Keratinocyte (primary cell): ENCODE data around the gene MAP3K14. TPM values are rescaled to one million over a fixed set of nuclear protein-coding genes. Genes with fewer than 3 reads are reported as not detected.
A peak's percentile ranks its signal among the peaks of the same experiment; 100 is the strongest.

ENCODE experiments used
- DNase-seq: peaks from one replicate; pipeline ENCODE4 v3.0.0-alpha.2; 2011; ENCODE audit warnings: low read depth, missing footprints, low spot score
- FAIRE-seq: peaks from 2 replicates; lab custom pipeline; 2011; peaks lifted over from hg19 to GRCh38; lab: Jason Lieb, UNC
- H2AFZ ChIP-seq: 2 replicates; pipeline ENCODE4 v1.6.0; 2012; ENCODE audit warnings: low read length, control low read depth, inconsistent platforms; ENCODE audit not compliant: control insufficient read depth
- H3K27ac ChIP-seq: 2 replicates; pipeline ENCODE4 v1.5.1; 2011; ENCODE audit warnings: low read length; ENCODE audit not compliant: control insufficient read depth, insufficient read depth
- H3K27me3 ChIP-seq: 3 replicates; pipeline ENCODE4 v1.6.0; 2011; ENCODE audit warnings: low read length; ENCODE audit not compliant: control insufficient read depth, insufficient read depth; ENCODE audit errors: extremely low read depth
- H3K36me3 ChIP-seq, 2 experiments: 2 replicates in 1 of 2; 3 replicates in 1 of 2; pipeline ENCODE4 v1.5.1; 2011; ENCODE audit warnings: low read length in 2 of 2, mild to moderate bottlenecking in 1 of 2; ENCODE audit not compliant: control insufficient read depth in 2 of 2, insufficient read depth in 2 of 2; ENCODE audit errors: extremely low read depth in 1 of 2
- H3K4me1 ChIP-seq: 3 replicates; pipeline ENCODE4 v1.5.1; 2011; ENCODE audit warnings: low read length; ENCODE audit not compliant: control insufficient read depth, insufficient read depth; ENCODE audit errors: extremely low read depth
- H3K4me2 ChIP-seq: 3 replicates; pipeline ENCODE4 v1.6.0; 2011; ENCODE audit warnings: low read depth, low read length; ENCODE audit not compliant: control insufficient read depth, insufficient read depth; ENCODE audit errors: extremely low read depth
- H3K4me3 ChIP-seq, 3 experiments: fragments of 200-600 bp in 1 of 3; sonication (generic) in 1 of 3; 2 replicates in 2 of 3; 3 replicates in 1 of 3; pipeline ENCODE4 v1.5.1; 2011 to 2016; ENCODE audit warnings: low read length in 3 of 3, mild to moderate bottlenecking in 3 of 3, control low read depth in 2 of 3, inconsistent platforms in 1 of 3, low read depth in 1 of 3, mixed read lengths in 1 of 3, mixed run types in 1 of 3, moderate library complexity in 1 of 3; ENCODE audit not compliant: control insufficient read depth in 2 of 3, insufficient read depth in 2 of 3; ENCODE audit errors: extremely low read depth in 1 of 3
- H3K79me2 ChIP-seq: 2 replicates; pipeline ENCODE4 v1.6.0; 2012; ENCODE audit warnings: low read length; ENCODE audit not compliant: control insufficient read depth, insufficient read depth
- H3K9ac ChIP-seq: 3 replicates; pipeline ENCODE4 v1.6.0; 2011; ENCODE audit warnings: low read length; ENCODE audit not compliant: control insufficient read depth, insufficient read depth; ENCODE audit errors: extremely low read depth
- H3K9me1 ChIP-seq: 3 replicates; pipeline ENCODE4 v1.6.0; 2011; ENCODE audit warnings: low read length; ENCODE audit not compliant: control insufficient read depth, insufficient read depth; ENCODE audit errors: extremely low read depth
- H3K9me3 ChIP-seq: 2 replicates; pipeline ENCODE4 v1.5.1; 2012; ENCODE audit warnings: low read depth, low read length; ENCODE audit not compliant: control insufficient read depth
- H4K20me1 ChIP-seq: 3 replicates; pipeline ENCODE4 v1.6.0; 2011; ENCODE audit warnings: low read length; ENCODE audit not compliant: control insufficient read depth, insufficient read depth; ENCODE audit errors: extremely low read depth
- EZH2 ChIP-seq: IDR thresholded peaks from one replicate; pipeline ENCODE4 v1.6.1; 2012; ENCODE audit warnings: inconsistent platforms, mild to moderate bottlenecking, low read length, moderate library complexity
- dilution Hi-C: fragments of 300-500 bp; cut with MboI; formaldehyde crosslinking; loops from one replicate; pipeline ENCODE4 v1.7.0; 2020; ENCODE audit warnings: low sequenced_read_pairs; ENCODE audit not compliant: extremely low pct_ligation_motif_present
- polyA plus RNA-seq, 5 experiments: library from polyadenylated mRNA; depleted of rRNA in 3 of 5; stranded (reverse) in 3 of 5; stranded (forward) in 1 of 5; unstranded in 1 of 5; fragments of >200 nt; gene quantifications; 1 replicate in 1 of 5; 2 replicates in 3 of 5; 3 replicates in 1 of 5; pipeline versions ENCODE4 v1.2.1 to v1.2.3, GENCODE V29; 2011 to 2012; ENCODE audit warnings: missing spikeins in 2 of 5, low read depth in 1 of 5, low replicate concordance in 1 of 5
- TF ChIP-seq, protein P1 (sequence below), 3 experiments: IDR thresholded peaks in 1 of 3; conservative IDR thresholded peaks in 1 of 3; optimal IDR thresholded peaks in 1 of 3; 2 replicates in 2 of 3; 3 replicates in 1 of 3; pipeline versions ENCODE3 to v1.5.1; 2011; ENCODE audit warnings: low read length in 3 of 3, mild to moderate bottlenecking in 3 of 3, moderate library complexity in 2 of 3, control low read depth in 1 of 3, inconsistent platforms in 1 of 3; ENCODE audit not compliant: insufficient read depth in 2 of 3; ENCODE audit errors: extremely low read depth in 1 of 3

MAP3K14 gene
- polyA plus RNA-seq, 1 donor (not counting 4 experiments of a cell fraction or from before 2014, with no cell fraction given), result 6.5 TPM

DNA sequence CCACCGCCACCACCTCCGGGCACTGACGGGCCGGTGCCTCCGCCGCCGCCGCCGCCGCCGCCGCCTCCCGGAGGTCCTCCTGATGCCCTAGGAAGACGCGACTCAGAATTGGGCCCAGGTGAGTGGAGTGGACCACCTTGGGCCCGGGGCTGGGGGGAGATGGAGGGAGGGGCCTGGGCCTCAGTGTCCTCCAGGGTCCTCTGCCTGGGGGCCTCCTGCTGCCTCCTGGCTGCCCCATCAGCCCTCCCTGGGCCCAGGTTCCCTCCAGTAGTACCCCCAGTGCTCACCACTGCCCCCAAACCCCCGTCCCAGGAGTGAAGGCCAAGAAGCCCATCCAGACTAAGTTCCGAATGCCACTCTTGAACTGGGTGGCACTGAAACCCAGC, 74.8 kb downstream of the MAP3K14 start:
- DNase-seq, result no peak
- Histone ChIP-seq H3K9ac (no peak overlapping the region), H3K9me3 (no peaks in the 10 kb centered on the region), H3K4me3 (no peak overlapping the region), H3K4me1 (peaks cover 13% of the 10 kb centered on the region), H3K36me3 (no peaks in the 10 kb centered on the region), H3K27ac (no peak overlapping the region), H2AFZ (no peak overlapping the region), H3K9me1 (no peaks in the 10 kb centered on the region), H4K20me1 (no peaks in the 10 kb centered on the region), H3K27me3 (peaks cover 15% of the 10 kb centered on the region), H3K4me2 (no peak overlapping the region), H3K79me2 (no peaks in the 10 kb centered on the region)
- dilution Hi-C loops, result no loop called here
- TF ChIP-seq, protein P1, sequence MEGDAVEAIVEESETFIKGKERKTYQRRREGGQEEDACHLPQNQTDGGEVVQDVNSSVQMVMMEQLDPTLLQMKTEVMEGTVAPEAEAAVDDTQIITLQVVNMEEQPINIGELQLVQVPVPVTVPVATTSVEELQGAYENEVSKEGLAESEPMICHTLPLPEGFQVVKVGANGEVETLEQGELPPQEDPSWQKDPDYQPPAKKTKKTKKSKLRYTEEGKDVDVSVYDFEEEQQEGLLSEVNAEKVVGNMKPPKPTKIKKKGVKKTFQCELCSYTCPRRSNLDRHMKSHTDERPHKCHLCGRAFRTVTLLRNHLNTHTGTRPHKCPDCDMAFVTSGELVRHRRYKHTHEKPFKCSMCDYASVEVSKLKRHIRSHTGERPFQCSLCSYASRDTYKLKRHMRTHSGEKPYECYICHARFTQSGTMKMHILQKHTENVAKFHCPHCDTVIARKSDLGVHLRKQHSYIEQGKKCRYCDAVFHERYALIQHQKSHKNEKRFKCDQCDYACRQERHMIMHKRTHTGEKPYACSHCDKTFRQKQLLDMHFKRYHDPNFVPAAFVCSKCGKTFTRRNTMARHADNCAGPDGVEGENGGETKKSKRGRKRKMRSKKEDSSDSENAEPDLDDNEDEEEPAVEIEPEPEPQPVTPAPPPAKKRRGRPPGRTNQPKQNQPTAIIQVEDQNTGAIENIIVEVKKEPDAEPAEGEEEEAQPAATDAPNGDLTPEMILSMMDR (optimal IDR thresholded peaks at IDR 0.05 in 1 of 3, IDR thresholded peaks at IDR 0.05 in 1 of 3, conservative IDR thresholded peaks at IDR 0.05 in 1 of 3; ENCODE audit: extremely low read depth in 1 of 3, insufficient read depth in 2 of 3, low read length in 3 of 3), result no peak
- no peak for TF ChIP-seq EZH2
- FAIRE-seq, result no peak

DNA sequence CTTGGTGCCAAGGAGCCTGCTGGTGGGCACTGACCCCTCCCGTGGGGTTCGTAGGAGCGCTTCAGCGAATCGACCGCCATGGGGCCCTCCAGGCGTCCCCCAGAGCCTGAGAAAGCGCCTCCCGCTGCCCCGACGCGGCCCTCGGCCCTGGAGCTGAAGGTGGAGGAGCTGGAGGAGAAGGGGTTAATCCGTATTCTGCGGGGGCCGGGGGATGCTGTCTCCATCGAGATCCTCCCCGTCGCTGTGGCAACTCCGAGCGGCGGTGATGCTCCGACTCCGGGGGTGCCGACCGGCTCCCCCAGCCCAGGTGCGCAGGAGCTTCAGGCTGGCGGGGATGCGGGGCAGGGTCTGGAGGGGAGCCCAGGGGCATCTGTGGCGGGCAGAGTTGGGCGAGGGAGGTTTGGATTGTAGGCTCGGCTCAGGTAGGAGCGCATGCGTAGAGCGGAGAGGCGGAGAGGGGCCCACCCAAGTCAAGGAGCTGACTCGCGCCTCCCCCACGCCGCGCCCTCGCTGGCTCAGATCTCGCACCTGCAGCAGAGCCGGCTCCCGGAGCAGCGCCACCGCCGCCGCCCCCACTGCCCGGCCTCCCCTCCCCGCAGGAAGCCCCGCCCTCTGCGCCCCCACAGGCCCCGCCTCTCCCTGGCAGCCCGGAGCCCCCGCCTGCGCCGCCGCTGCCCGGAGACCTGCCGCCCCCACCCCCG, 75.3 kb downstream of the MAP3K14 start:
- peak overlapping the region; percentile 15 for H3K9ac ChIP-seq
- TF ChIP-seq, protein P1 (optimal IDR thresholded peaks at IDR 0.05 in 1 of 3, IDR thresholded peaks at IDR 0.05 in 1 of 3, conservative IDR thresholded peaks at IDR 0.05 in 1 of 3; ENCODE audit: extremely low read depth in 1 of 3, insufficient read depth in 2 of 3, low read length in 3 of 3), result no peak
- TF ChIP-seq EZH2, result peak; percentile 70
- H3K79me2 ChIP-seq, result no peaks in the 10 kb centered on the region
- no peak overlapping the region for H3K27ac ChIP-seq
- H3K9me3 ChIP-seq, result no peaks in the 10 kb centered on the region
- DNase-seq, result no peak
- H4K20me1 ChIP-seq, result no peaks in the 10 kb centered on the region
- peak overlapping the region; percentile 80 for H3K4me2 ChIP-seq
- no peaks in the 10 kb centered on the region for H3K9me1 ChIP-seq
- dilution Hi-C loops, result no loop called here
- no peaks in the 10 kb centered on the region for H3K36me3 ChIP-seq
- FAIRE-seq, result no peak
- peak overlapping the region; percentile 33 to 62 (median 52) for H3K4me3 ChIP-seq
- H3K4me1 ChIP-seq, result peaks cover 13% of the 10 kb centered on the region
- peaks cover 15% of the 10 kb centered on the region for H3K27me3 ChIP-seq
- peak overlapping the region; percentile 12 for H2AFZ ChIP-seq
